ENCODE results near the gene MED22.

- TF ChIP-seq, protein P1, sequence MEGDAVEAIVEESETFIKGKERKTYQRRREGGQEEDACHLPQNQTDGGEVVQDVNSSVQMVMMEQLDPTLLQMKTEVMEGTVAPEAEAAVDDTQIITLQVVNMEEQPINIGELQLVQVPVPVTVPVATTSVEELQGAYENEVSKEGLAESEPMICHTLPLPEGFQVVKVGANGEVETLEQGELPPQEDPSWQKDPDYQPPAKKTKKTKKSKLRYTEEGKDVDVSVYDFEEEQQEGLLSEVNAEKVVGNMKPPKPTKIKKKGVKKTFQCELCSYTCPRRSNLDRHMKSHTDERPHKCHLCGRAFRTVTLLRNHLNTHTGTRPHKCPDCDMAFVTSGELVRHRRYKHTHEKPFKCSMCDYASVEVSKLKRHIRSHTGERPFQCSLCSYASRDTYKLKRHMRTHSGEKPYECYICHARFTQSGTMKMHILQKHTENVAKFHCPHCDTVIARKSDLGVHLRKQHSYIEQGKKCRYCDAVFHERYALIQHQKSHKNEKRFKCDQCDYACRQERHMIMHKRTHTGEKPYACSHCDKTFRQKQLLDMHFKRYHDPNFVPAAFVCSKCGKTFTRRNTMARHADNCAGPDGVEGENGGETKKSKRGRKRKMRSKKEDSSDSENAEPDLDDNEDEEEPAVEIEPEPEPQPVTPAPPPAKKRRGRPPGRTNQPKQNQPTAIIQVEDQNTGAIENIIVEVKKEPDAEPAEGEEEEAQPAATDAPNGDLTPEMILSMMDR (IDR thresholded peaks at IDR 0.05 in 8 of 11, conservative IDR thresholded peaks at IDR 0.05 in 3 of 11): no peak
- no peak for TF ChIP-seq POLR2A (IDR thresholded peaks at IDR 0.05)
Observed at GRCh38 chr9:133306242-133307204, 41.4 kb downstream of the MED22 start.

Data from spleen (tissue), 7 donors.